Measurements from ENCODE around the gene LMNA.

- no peak for TF ChIP-seq TAF1 (IDR thresholded peaks at IDR 0.05; ENCODE audit: borderline replicate concordance, low read depth, low read length)
- peak; percentile 70 for TF ChIP-seq RAD21 (IDR thresholded peaks at IDR 0.05; ENCODE audit: low read length)
- TF ChIP-seq CTCF (IDR thresholded peaks at IDR 0.05) = peak; percentile 68
- no peak for TF ChIP-seq ELF1 (IDR thresholded peaks at IDR 0.05)
- no peak for TF ChIP-seq POLR2AphosphoS5 (IDR thresholded peaks at IDR 0.05; ENCODE audit: low read depth, low read length)
- no peak for TF ChIP-seq EP300 (IDR thresholded peaks at IDR 0.05; ENCODE audit: borderline replicate concordance in 1 of 2, low read depth in 1 of 2, low read length in 1 of 2)
- TF ChIP-seq TCF12 (IDR thresholded peaks at IDR 0.05) = no peak
- 0 out of 2 replicates have a peak, but pooled peaks have one; percentile 0 for TF ChIP-seq PBX3 (IDR thresholded peaks at IDR 0.05)
- TF ChIP-seq REST (IDR thresholded peaks at IDR 0.05; ENCODE audit: low read depth, low read length) = no peak
- TF ChIP-seq USF2 (IDR thresholded peaks at IDR 0.05; ENCODE audit: borderline replicate concordance, low read depth, low read length) = no peak
- TF ChIP-seq GABPA (IDR thresholded peaks at IDR 0.05; ENCODE audit: low read depth) = no peak
- TF ChIP-seq CHD2 (IDR thresholded peaks at IDR 0.05; ENCODE audit: low read length, partially characterized antibody) = no peak
- no peak for TF ChIP-seq MXI1 (IDR thresholded peaks at IDR 0.05; ENCODE audit: low read depth, low read length)
Observed at GRCh38 chr1:156140879-156141707, 26.6 kb downstream of the LMNA start.

Data from SK-N-SH (cell line).